ENCODE measurements around the gene CACNA1D. TPM values are rescaled to one million over a fixed set of nuclear protein-coding genes. Genes with fewer than 3 reads are reported as not detected.

The CACNA1D gene
- total and polyA plus RNA-seq, 2 donors (not counting 3 experiments of a cell fraction or from before 2014, with no cell fraction given) = 0.06 TPM; not detected in 1

- POLR2A ChIA-PET = no interaction called here
Observed at GRCh38 chr3:53671961-53672299, 177.5 kb downstream of the CACNA1D start.

More at GRCh38 chr3:53671961-53672299, 177.5 kb downstream of the CACNA1D start:
- CTCF ChIA-PET = interaction anchor here (0.6 to 0.7 kb wide), 2 partner anchors 12 to 27 kb away, joined by 3 read pairs; no protein-coding TSS in a partner anchor
- Histone ChIP-seq H3K9me3 (replicated peaks; ENCODE audit: control insufficient read depth, insufficient read depth, low read length) (no peaks in the 10 kb centered on the region), H3K9ac (replicated peaks; ENCODE audit: extremely low read depth, insufficient read depth, low read length) (no peak overlapping the region), H3K4me3 (replicated peaks in 1 of 3; ENCODE audit: insufficient read depth in 1 of 3, low read depth in 1 of 3, low read length in 3 of 3) (no peak overlapping the region), H3K4me2 (ENCODE audit: insufficient read depth, low read length) (no peak overlapping the region), H3K79me2 (ENCODE audit: control insufficient read depth, insufficient read depth, low read length) (no peaks in the 10 kb centered on the region), H3K36me3 (ENCODE audit: control insufficient read depth in 2 of 2, extremely low read depth in 1 of 2, insufficient read depth in 2 of 2, low read length in 2 of 2) (no peaks in the 10 kb centered on the region), H2AFZ (ENCODE audit: low read depth, low read length) (no peak overlapping the region), H3K4me1 (ENCODE audit: control insufficient read depth, extremely low read depth, insufficient read depth, low read length) (no peaks in the 10 kb centered on the region), H3K9me1 (replicated peaks; ENCODE audit: control insufficient read depth, extremely low read depth, insufficient read depth, low read length) (no peaks in the 10 kb centered on the region), H3K27me3 (ENCODE audit: control insufficient read depth in 2 of 2, insufficient read depth in 2 of 2, low read length in 2 of 2) (no peaks in the 10 kb centered on the region), H3K27ac (ENCODE audit: insufficient read depth, low read depth, low read length) (no peak overlapping the region), H4K20me1 (replicated peaks; ENCODE audit: control insufficient read depth, extremely low read depth, insufficient read depth, low read length) (no peaks in the 10 kb centered on the region)
- no peak for FAIRE-seq
- no TSS peak for BruUV-seq (replicated peaks)
- dilution Hi-C loops (cut with MboI; ENCODE audit: extremely low pct_ligation_motif_present, low sequenced_read_pairs) = no loop called here
- intact Hi-C loops (cut with micrococcal nuclease) = no loop called here
- no peak for DNase-seq (ENCODE audit: low read depth, low spot score)
- no peak for TF ChIP-seq JUN (IDR thresholded peaks at IDR 0.05; ENCODE audit: borderline replicate concordance, insufficient read depth, insufficient read length, low read depth)
- TF ChIP-seq, protein P1, sequence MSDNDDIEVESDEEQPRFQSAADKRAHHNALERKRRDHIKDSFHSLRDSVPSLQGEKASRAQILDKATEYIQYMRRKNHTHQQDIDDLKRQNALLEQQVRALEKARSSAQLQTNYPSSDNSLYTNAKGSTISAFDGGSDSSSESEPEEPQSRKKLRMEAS (IDR thresholded peaks at IDR 0.05; ENCODE audit: insufficient read depth, insufficient read length) = no peak
- no peak for TF ChIP-seq CTCF (IDR thresholded peaks at IDR 0.05; ENCODE audit: extremely low read depth in 1 of 2, insufficient read depth in 1 of 2, low read depth in 1 of 2, low read length in 2 of 2)
- no peak for TF ChIP-seq POLR2A (IDR thresholded peaks at IDR 0.05; ENCODE audit: low read depth, low read length)
- TF ChIP-seq GATA2 (IDR thresholded peaks at IDR 0.05; ENCODE audit: insufficient read depth, insufficient read length, low read depth, low read length) = no peak
- no peak for TF ChIP-seq FOS (IDR thresholded peaks at IDR 0.05; ENCODE audit: borderline replicate concordance, insufficient read depth, low read length)
- no peak for TF ChIP-seq MYC (IDR thresholded peaks at IDR 0.05; ENCODE audit: low read depth, low read length)
- TF ChIP-seq POLR2AphosphoS5 (IDR thresholded peaks at IDR 0.05; ENCODE audit: insufficient read depth, low read depth, low read length) = no peak
- TF ChIP-seq EZH2 (IDR thresholded peaks at IDR 0.05; ENCODE audit: borderline replicate concordance, low read depth, low read length, severe bottlenecking) = no peak
